Astrocyte of the spinal cord (primary cell): ENCODE data around the gene ERICH3.

Experiments used
- DNase-seq: peaks from one replicate; pipeline ENCODE4 v3.0.0; 2011; ENCODE audit warnings: low read depth, low spot score
- H3K4me3 ChIP-seq: 2 replicates; pipeline ENCODE4 v1.5.1; 2011; ENCODE audit warnings: low read depth, mild to moderate bottlenecking, low read length, moderate library complexity
- in situ Hi-C: cut with HindIII; loops from 2 replicates; pipeline ENCODE4 v1.10.0; 2017; ENCODE audit warnings: low sequenced_read_pairs
- TF ChIP-seq, protein P1 (sequence below): IDR thresholded peaks from 2 replicates; pipeline ENCODE4 v1.5.1; 2012; ENCODE audit warnings: low read depth, mild to moderate bottlenecking, low read length, inconsistent platforms

The ERICH3 gene

DNA sequence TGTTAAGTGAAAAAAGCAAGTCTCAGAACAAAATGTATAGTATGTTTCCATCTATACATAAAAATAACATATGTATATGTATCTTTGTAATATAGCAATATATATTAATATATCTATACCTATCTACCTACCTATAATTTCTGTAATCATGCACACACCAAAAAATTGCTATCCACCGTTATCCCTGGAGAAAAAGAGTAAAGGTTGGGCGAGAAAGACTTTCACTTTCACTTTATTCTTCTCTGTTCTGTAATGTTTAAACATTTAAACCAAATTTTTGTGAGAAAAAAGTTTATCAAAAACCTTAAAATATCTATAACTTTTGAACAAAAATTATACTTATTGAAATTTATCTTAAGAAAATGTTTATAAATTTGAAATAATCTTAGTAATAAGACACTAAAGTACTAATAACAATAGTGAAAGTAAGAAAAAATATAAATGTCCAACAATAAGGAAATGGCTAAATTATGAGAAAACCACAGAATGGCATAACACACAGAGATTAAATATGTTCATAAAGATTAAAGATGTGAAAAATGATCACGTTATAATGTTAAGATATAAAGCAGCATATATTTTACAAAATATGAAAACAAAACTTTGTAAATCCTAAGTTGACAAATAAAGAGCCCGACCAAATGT lies 87.2 kb downstream of the ERICH3 start:
- peak; percentile 1 for DNase-seq
- in situ Hi-C loops, result no loop called here
- H3K4me3 ChIP-seq, result no peak overlapping the region
- TF ChIP-seq, protein P1, sequence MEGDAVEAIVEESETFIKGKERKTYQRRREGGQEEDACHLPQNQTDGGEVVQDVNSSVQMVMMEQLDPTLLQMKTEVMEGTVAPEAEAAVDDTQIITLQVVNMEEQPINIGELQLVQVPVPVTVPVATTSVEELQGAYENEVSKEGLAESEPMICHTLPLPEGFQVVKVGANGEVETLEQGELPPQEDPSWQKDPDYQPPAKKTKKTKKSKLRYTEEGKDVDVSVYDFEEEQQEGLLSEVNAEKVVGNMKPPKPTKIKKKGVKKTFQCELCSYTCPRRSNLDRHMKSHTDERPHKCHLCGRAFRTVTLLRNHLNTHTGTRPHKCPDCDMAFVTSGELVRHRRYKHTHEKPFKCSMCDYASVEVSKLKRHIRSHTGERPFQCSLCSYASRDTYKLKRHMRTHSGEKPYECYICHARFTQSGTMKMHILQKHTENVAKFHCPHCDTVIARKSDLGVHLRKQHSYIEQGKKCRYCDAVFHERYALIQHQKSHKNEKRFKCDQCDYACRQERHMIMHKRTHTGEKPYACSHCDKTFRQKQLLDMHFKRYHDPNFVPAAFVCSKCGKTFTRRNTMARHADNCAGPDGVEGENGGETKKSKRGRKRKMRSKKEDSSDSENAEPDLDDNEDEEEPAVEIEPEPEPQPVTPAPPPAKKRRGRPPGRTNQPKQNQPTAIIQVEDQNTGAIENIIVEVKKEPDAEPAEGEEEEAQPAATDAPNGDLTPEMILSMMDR, result no peak

DNA sequence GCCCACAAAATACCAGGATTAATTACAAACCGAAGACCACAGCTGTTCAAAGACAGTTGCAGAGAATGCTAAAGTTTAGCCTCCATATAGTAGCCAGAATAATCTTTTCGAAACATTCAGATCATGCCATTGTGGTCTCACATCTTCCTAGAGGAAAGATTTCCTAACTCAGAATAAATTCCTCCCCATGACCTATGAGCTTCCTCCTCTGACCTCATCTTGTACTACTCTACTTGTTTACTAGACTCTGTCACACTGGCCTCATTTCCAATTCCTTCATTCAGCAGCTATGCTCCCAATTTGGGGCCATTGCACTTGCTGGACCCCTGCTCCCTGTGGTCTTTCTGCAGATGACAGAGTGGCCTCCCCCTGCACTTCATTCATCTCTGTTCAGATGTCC lies 89.4 kb downstream of the ERICH3 start:
- in situ Hi-C loops, result no loop called here
- no peak overlapping the region for H3K4me3 ChIP-seq
- no peak for DNase-seq
- TF ChIP-seq, protein P1, result no peak

DNA sequence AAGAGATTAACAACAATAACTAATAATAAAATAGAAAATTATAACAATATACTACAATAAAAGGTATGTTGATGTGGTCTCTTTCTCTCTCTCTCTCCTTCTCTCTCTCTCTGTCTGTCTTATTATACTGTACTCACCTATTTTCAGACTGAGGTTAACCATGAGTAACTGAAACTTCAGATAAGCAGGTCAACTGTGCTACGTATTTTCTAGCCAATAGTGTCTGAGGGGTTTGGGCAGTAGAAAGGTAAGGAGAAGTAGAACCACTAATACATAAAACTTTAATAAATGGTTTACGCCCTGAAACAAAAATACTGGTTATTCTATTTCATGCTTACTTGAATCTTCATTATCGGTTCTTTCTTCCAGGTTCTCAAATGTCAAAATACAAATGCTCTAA lies 90.2 kb downstream of the ERICH3 start:
- DNase-seq, result no peak
- in situ Hi-C loops, result no loop called here
- H3K4me3 ChIP-seq, result no peak overlapping the region
- TF ChIP-seq, protein P1, result no peak

DNA sequence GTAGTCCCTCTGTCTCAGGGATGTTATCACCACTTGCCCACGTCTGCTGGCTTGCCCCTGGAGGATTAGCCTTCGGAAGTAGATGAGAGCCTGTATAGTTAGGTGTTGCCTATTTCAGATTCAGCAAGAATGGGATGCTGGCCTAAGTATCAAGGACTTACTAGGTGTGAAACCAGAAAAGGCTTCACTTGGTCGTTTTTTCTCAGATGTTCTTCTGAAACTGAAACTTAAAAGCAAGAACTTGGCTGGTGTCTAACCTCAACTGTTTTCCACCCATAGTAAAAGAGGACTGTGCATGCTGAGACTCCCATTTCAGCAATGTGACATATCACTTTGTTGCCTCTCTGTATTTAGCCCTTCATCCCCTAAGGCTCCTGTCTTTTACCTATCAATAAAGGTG lies 94.2 kb downstream of the ERICH3 start:
- H3K4me3 ChIP-seq, result no peak overlapping the region
- DNase-seq, result no peak
- TF ChIP-seq, protein P1, result no peak
- in situ Hi-C loops, result no loop called here

DNA sequence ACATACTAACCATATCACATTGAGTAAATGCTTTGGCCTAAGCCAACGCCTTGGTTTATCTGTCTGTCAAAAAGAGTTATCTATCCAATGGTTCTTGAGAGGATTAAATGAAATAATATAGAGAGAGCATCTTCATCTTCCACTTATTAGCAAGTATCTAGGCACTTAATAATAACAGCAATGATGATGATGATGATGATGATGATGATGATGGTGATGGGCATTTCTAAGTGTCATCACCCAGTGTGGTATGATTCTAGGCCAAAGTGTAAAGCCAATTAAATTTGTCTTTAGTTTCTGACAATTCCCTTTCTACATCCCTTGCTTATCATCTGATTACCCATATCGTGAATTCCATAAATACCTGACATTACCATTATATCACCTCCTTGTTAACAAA lies 95.5 kb downstream of the ERICH3 start:
- TF ChIP-seq, protein P1, result no peak
- no peak overlapping the region for H3K4me3 ChIP-seq
- no peak for DNase-seq
- in situ Hi-C loops, result no loop called here

DNA sequence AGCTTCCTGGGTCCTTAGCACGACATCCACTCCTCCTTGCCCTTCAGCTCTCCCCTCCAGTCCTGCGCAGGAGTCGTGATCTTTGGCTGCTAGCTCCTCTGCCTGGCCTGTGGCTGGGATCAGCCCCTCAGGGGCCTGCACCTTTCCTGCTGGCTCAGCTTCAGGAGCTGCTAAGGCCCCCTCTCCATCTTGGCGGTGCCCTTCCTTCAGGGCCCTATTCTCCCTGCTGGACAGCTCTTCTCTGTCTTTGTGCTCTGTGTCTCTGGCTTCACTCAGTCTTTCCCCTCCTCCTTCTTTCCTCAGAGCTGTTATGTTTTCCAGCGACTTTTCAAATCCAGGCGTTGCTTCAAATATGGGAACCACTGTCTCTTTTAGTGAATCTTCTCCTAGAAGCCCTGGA lies 101.7 kb downstream of the ERICH3 start:
- TF ChIP-seq, protein P1, result no peak
- no peak for DNase-seq
- in situ Hi-C loops, result no loop called here
- H3K4me3 ChIP-seq, result no peak overlapping the region

DNA sequence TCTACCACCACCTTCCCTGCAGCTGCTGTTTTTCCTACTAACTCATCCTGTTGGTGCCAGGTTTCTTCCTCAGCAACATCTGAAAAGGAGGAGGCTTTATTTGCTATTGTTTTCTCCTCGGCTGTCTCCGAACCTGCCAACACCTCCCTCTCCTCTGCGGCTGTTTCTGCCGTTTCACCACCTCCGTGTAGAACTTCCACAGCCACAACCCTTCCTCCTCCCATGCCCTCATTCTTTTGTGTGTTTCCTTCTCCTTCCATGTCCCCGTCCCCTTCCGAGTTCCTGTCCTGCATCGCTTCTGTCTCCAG lies 102.1 kb downstream of the ERICH3 start:
- H3K4me3 ChIP-seq, result no peak overlapping the region
- in situ Hi-C loops, result no loop called here
- DNase-seq, result no peak
- TF ChIP-seq, protein P1, result no peak
